Neutrophil (primary cell): ENCODE data around the gene CKB.

ENCODE experiments used
- H3K27ac ChIP-seq: fragments of 200-600 bp; sonication (generic); 2 replicates; pipeline ENCODE4 v1.5.1; 2016; ENCODE audit warnings: mild to moderate bottlenecking, moderate library complexity
- H3K27me3 ChIP-seq: fragments of 200-600 bp; sonication (generic); 2 replicates; pipeline ENCODE4 v1.6.0; 2016; ENCODE audit warnings: mild to moderate bottlenecking
- H3K36me3 ChIP-seq: fragments of 200-600 bp; sonication (generic); 2 replicates; pipeline ENCODE4 v1.5.1; 2017
- H3K4me1 ChIP-seq, 2 experiments: fragments of 200-600 bp in 1 of 2; sonication (generic) in 1 of 2; 1 replicate in 1 of 2; 2 replicates in 1 of 2; pipeline versions ENCODE4 v1.5.1 to v1.6.1; 2013 to 2016; ENCODE audit warnings: low read depth in 1 of 2, low read length in 1 of 2, mild to moderate bottlenecking in 1 of 2, moderate library complexity in 1 of 2; ENCODE audit not compliant: control insufficient read depth in 1 of 2, insufficient read depth in 1 of 2
- H3K4me3 ChIP-seq, 2 experiments: fragments of 200-600 bp in 1 of 2; sonication (generic) in 1 of 2; 1 replicate in 1 of 2; 2 replicates in 1 of 2; pipeline ENCODE4 v1.5.1; 2013 to 2016; ENCODE audit warnings: low read depth in 1 of 2, low read length in 1 of 2, mild to moderate bottlenecking in 1 of 2, moderate library complexity in 1 of 2
- H3K9me3 ChIP-seq: fragments of 200-600 bp; sonication (generic); 2 replicates; pipeline ENCODE4 v1.5.1; 2016
- CTCF ChIP-seq: fragments of 200-600 bp; sonication (generic); IDR thresholded peaks from 2 replicates; pipeline ENCODE4 v1.5.1; 2016; ENCODE audit warnings: antibody characterized with exemption

The CKB gene

GRCh38 chr14:103558071-103558882 is 35.6 kb upstream of the CKB start:
- Histone ChIP-seq H3K4me3 (no peak overlapping the region), H3K27me3 (no peaks in the 10 kb centered on the region), H3K4me1 (peaks cover 16 to 20% of the 10 kb centered on the region in 2 experiments), H3K9me3 (no peaks in the 10 kb centered on the region), H3K36me3 (peaks cover 28% of the 10 kb centered on the region), H3K27ac (no peak overlapping the region)
- TF ChIP-seq CTCF = no peak

- no peak for TF ChIP-seq CTCF
- Histone ChIP-seq H3K4me1 (peaks cover 14 to 17% of the 10 kb centered on the region in 2 experiments), H3K36me3 (peaks cover 25% of the 10 kb centered on the region), H3K27me3 (no peaks in the 10 kb centered on the region), H3K27ac (no peak overlapping the region), H3K9me3 (no peaks in the 10 kb centered on the region), H3K4me3 (no peak overlapping the region)
Observed at GRCh38 chr14:103556946-103557758, 34.5 kb upstream of the CKB start.

- TF ChIP-seq CTCF = no peak
- H3K36me3 ChIP-seq = peaks cover 23% of the 10 kb centered on the region
- no peak overlapping the region for H3K27ac ChIP-seq
- no peak overlapping the region for H3K4me3 ChIP-seq
- H3K9me3 ChIP-seq = no peaks in the 10 kb centered on the region
- no peaks in the 10 kb centered on the region for H3K27me3 ChIP-seq
- peaks cover 2 to 4% of the 10 kb centered on the region in 2 experiments for H3K4me1 ChIP-seq
Observed at GRCh38 chr14:103555559-103556337, 33.1 kb upstream of the CKB start.

GRCh38 chr14:103552846-103553210 is 30.2 kb upstream of the CKB start:
- no peak overlapping the region for H3K4me3 ChIP-seq
- H3K9me3 ChIP-seq = no peaks in the 10 kb centered on the region
- no peaks in the 10 kb centered on the region for H3K27me3 ChIP-seq
- H3K4me1 ChIP-seq = no peaks in the 10 kb centered on the region
- H3K27ac ChIP-seq = no peak overlapping the region
- no peak for TF ChIP-seq CTCF
- H3K36me3 ChIP-seq = no peaks in the 10 kb centered on the region

GRCh38 chr14:103552011-103552845 is 29.6 kb upstream of the CKB start:
- Histone ChIP-seq H3K36me3 (no peaks in the 10 kb centered on the region), H3K9me3 (no peaks in the 10 kb centered on the region), H3K27ac (no peak overlapping the region), H3K27me3 (no peaks in the 10 kb centered on the region), H3K4me3 (no peak overlapping the region), H3K4me1 (no peaks in the 10 kb centered on the region)
- TF ChIP-seq CTCF = no peak
